Measurements from ENCODE around the gene ZMAT5. TPM values are rescaled to one million over a fixed set of nuclear protein-coding genes. Genes with fewer than 3 reads are reported as not detected.

Gene ZMAT5
- polyA plus RNA-seq, 1 donor (not counting 4 experiments of a cell fraction or from before 2014, with no cell fraction given), result 11.1 TPM

DNA sequence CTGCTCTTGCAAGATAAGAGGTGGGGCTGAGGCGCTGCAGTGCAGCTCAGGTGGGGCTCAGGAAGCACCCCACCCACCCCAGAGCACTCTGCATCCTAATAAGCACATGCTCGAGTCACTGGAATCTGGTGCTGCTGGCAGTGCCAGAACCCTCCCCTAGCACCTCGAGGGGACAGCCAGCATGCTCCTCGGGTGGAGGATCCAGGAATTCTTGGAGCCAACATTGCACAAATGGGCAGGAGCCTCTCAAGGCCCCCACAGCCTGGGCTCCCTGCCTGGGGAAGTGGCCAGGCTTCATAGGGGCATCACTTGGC is 74.5 kb downstream of the ZMAT5 start:
- no peak for TF ChIP-seq EZH2 (IDR thresholded peaks at IDR 0.05; ENCODE audit: low read length)
- TF ChIP-seq, protein P1, sequence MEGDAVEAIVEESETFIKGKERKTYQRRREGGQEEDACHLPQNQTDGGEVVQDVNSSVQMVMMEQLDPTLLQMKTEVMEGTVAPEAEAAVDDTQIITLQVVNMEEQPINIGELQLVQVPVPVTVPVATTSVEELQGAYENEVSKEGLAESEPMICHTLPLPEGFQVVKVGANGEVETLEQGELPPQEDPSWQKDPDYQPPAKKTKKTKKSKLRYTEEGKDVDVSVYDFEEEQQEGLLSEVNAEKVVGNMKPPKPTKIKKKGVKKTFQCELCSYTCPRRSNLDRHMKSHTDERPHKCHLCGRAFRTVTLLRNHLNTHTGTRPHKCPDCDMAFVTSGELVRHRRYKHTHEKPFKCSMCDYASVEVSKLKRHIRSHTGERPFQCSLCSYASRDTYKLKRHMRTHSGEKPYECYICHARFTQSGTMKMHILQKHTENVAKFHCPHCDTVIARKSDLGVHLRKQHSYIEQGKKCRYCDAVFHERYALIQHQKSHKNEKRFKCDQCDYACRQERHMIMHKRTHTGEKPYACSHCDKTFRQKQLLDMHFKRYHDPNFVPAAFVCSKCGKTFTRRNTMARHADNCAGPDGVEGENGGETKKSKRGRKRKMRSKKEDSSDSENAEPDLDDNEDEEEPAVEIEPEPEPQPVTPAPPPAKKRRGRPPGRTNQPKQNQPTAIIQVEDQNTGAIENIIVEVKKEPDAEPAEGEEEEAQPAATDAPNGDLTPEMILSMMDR (optimal IDR thresholded peaks at IDR 0.05 in 1 of 3, IDR thresholded peaks at IDR 0.05 in 1 of 3, conservative IDR thresholded peaks at IDR 0.05 in 1 of 3; ENCODE audit: extremely low read depth in 1 of 3, insufficient read depth in 2 of 3, low read length in 3 of 3), result no peak
- FAIRE-seq, result no peak
- H3K9me1 ChIP-seq (ENCODE audit: control insufficient read depth, extremely low read depth, insufficient read depth, low read length), result peaks cover 6% of the 10 kb centered on the region

DNA sequence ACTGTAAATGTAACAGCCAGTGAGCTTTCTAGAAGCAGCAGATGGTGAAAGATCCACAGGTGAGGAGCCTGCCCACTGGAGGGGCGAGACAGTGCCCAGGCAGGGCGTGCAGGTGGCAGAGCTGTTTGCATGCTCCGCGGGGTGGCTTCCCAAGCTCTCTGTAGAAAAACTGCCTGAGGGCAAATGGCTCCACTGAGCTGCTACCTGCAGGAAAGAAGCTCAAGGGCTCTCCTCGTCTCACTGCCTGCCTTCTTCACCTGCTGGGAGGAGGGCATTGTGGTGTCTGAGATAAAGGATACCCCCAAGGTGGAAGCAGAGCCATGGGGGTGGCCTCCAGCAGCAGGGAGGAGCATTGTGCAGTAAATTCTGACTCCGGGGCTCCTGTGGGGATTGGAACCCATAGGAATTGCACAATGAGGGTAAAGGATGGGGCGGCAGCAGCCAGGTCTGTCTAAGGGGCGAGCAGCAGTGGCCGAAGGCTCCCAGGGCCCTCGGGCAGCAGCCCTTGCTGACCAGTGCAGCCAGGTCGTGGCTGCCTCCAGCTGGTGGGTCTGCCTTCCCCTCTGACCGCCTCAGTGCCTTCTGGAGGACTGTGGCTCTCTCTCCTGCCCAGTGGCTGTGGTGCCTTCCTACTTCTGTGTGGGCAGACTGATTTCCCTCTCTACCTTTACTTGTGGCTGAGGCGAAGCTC is 75.0 kb downstream of the ZMAT5 start:
- no peak for FAIRE-seq
- H3K4me2 ChIP-seq (ENCODE audit: control insufficient read depth, extremely low read depth, insufficient read depth, low read depth, low read length), result no peak overlapping the region
- H3K9me1 ChIP-seq (ENCODE audit: control insufficient read depth, extremely low read depth, insufficient read depth, low read length), result peaks cover 6% of the 10 kb centered on the region
- H4K20me1 ChIP-seq (ENCODE audit: control insufficient read depth, extremely low read depth, insufficient read depth, low read length), result peaks cover 24% of the 10 kb centered on the region
- peaks cover 24% of the 10 kb centered on the region for H3K4me1 ChIP-seq (ENCODE audit: control insufficient read depth, extremely low read depth, insufficient read depth, low read length)
- dilution Hi-C loops (cut with MboI; ENCODE audit: extremely low pct_ligation_motif_present, low sequenced_read_pairs), result no loop called here
- no peaks in the 10 kb centered on the region for H3K9me3 ChIP-seq (ENCODE audit: control insufficient read depth, low read depth, low read length)
- no peak overlapping the region for H2AFZ ChIP-seq (ENCODE audit: control insufficient read depth, low read length)
- H3K36me3 ChIP-seq (ENCODE audit: control insufficient read depth in 2 of 2, extremely low read depth in 1 of 2, insufficient read depth in 2 of 2, low read length in 2 of 2), result peaks cover 9 to 30% of the 10 kb centered on the region in 2 experiments
- H3K79me2 ChIP-seq (ENCODE audit: control insufficient read depth, insufficient read depth, low read length), result no peaks in the 10 kb centered on the region
- no peak overlapping the region for H3K9ac ChIP-seq (ENCODE audit: control insufficient read depth, extremely low read depth, insufficient read depth, low read length)
- no peak overlapping the region for H3K27ac ChIP-seq (ENCODE audit: control insufficient read depth, insufficient read depth, low read length)
- no peak for TF ChIP-seq EZH2 (IDR thresholded peaks at IDR 0.05; ENCODE audit: low read length)
- TF ChIP-seq, protein P1 (optimal IDR thresholded peaks at IDR 0.05 in 1 of 3, IDR thresholded peaks at IDR 0.05 in 1 of 3, conservative IDR thresholded peaks at IDR 0.05 in 1 of 3; ENCODE audit: extremely low read depth in 1 of 3, insufficient read depth in 2 of 3, low read length in 3 of 3), result no peak
- no peaks in the 10 kb centered on the region for H3K27me3 ChIP-seq (ENCODE audit: control insufficient read depth, extremely low read depth, insufficient read depth, low read length)
- no peak for DNase-seq (ENCODE audit: low read depth, low spot score)
- H3K4me3 ChIP-seq (ENCODE audit: control insufficient read depth in 2 of 3, extremely low read depth in 1 of 3, insufficient read depth in 2 of 3, low read depth in 1 of 3, low read length in 3 of 3), result no peak overlapping the region

More for the DNA sequence above, 74.5 kb downstream of the ZMAT5 start:
- Histone ChIP-seq H3K27ac (ENCODE audit: control insufficient read depth, insufficient read depth, low read length) (no peak overlapping the region), H2AFZ (ENCODE audit: control insufficient read depth, low read length) (no peak overlapping the region), H3K4me3 (ENCODE audit: control insufficient read depth in 2 of 3, extremely low read depth in 1 of 3, insufficient read depth in 2 of 3, low read depth in 1 of 3, low read length in 3 of 3) (no peak overlapping the region), H3K9me3 (ENCODE audit: control insufficient read depth, low read depth, low read length) (no peaks in the 10 kb centered on the region), H4K20me1 (ENCODE audit: control insufficient read depth, extremely low read depth, insufficient read depth, low read length) (peaks cover 24% of the 10 kb centered on the region), H3K79me2 (ENCODE audit: control insufficient read depth, insufficient read depth, low read length) (no peaks in the 10 kb centered on the region), H3K4me1 (ENCODE audit: control insufficient read depth, extremely low read depth, insufficient read depth, low read length) (peaks cover 24% of the 10 kb centered on the region), H3K27me3 (ENCODE audit: control insufficient read depth, extremely low read depth, insufficient read depth, low read length) (no peaks in the 10 kb centered on the region), H3K4me2 (ENCODE audit: control insufficient read depth, extremely low read depth, insufficient read depth, low read depth, low read length) (no peak overlapping the region), H3K36me3 (ENCODE audit: control insufficient read depth in 2 of 2, extremely low read depth in 1 of 2, insufficient read depth in 2 of 2, low read length in 2 of 2) (peaks cover 9 to 27% of the 10 kb centered on the region in 2 experiments), H3K9ac (ENCODE audit: control insufficient read depth, extremely low read depth, insufficient read depth, low read length) (no peak overlapping the region)
- DNase-seq (ENCODE audit: low read depth, low spot score), result no peak
- dilution Hi-C loops (cut with MboI; ENCODE audit: extremely low pct_ligation_motif_present, low sequenced_read_pairs), result no loop called here
